GM21786 (cell line): ENCODE results near the gene ACACA.

ENCODE experiments used
- ATAC-seq: cut with Tn5 transposase; IDR thresholded peaks from one replicate; pipeline ENCODE4 v1.9.1; 2021; ENCODE audit not compliant: unreplicated experiment

The ACACA gene

DNA sequence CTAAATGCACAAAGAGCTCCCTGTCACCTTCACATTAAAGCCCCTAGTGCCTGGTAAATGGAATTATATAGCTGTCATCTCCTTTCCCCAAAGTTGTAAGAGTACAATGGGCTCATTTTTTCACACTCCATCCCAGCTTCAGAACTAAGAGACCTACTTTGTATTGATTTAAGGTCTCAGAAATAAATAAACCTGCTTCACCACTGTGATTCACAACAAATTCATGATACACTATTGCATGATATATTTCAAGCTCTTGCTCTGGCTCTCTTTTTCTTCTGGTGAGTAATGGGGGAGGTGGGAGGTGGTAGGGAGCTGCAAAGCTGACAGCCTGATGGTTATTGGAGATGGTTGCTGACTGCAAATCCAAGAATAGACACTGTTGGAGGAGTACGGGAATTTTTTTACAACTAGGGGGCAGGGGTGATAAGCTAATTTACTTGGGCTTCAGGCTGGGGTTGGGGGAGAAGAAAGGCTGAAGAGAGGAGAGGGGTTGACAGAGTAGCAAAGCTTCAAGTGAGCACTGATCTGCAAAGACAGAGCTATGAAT is 268.0 kb downstream of the ACACA start:
- no peak for ATAC-seq

DNA sequence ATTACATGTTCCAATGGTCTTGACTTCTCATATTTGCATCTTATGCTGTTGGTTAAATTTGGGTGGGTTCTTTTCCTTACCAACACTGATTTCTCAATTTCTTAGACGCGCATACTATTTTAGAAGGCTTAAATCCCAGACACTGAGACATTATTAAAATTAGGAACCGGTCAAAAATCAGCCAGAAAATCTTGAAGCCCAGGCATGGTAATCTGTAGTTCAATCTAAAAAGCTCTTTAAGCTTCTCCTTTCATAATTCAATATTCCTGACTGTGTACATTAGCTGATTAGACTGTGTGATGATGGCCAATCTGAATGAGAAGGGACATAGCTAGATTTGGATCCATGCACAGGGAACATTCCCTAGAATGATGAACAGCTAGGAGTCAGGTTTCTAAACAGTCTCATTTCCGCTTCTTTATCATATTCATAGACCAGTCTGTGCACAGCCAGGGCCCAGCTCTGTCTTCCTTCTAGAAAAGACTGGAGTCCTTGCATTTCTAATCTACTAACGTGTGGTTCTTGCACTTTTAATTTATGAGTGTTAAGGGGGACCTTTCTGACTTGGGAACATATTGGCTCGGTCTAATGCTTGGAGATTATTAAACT is 268.6 kb downstream of the ACACA start:
- ATAC-seq: no peak

DNA sequence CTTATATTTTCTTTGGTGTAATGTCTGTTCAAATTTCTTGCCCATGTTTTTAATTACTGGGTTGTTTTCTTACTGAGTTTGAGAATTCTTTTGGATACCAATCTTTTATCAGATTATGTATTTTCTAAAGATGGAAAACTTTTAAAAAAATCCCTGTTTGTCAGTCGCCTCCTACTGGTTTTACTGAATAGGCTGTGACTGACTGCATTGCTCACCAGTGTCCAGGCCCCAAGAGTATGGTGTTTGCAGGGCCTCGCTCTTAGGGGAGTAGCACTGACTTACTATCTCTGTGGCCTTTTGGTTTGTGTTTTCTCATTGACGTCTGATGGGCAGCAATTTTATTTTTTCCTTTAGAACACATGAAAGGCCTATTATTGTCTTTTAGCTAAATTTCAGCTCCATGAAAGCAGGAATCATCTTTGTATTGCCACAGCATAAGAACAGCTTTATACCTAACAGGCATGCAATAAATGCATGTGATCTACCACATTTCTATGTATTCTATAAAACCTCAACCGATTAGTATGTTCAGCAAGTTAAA is 269.5 kb downstream of the ACACA start:
- no peak for ATAC-seq

DNA sequence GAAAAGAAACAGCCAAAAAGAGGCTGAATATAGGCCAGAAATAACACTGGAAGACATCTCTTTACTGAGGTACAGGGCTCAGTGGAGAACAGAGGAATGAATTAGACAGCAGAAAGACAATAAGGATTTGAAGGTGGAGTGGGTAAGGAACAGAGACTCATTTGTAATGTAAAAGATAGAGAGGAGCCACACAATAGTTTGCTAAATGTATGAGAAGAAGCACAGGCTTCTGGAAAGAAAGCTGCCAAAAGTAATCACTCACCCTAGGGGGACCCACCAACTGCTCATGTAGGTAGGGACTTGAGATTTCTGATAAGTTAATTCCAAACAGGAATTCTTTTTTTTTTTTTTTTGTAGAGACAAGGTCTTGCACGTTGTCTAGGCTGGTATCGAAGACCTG is 271.1 kb downstream of the ACACA start:
- no peak for ATAC-seq

DNA sequence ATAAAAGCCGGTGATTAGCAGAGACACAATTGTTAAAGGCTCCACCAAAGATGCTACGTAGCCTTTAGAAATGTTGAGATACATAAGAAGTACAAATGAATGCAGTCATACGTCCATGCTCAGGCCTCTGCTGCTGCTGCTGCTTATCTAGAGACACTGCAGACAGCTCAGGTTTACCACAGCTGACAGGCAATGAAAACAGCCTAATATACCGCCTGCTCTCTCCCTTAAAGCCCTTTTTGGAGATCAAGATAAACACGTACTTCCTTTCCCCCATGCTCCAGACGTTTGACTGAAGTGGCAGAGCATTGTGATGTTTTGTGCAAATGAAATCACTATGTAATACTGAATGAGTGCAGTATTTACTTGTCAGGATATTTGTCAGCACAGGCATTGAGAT is 272.6 kb downstream of the ACACA start:
- ATAC-seq: no peak

DNA sequence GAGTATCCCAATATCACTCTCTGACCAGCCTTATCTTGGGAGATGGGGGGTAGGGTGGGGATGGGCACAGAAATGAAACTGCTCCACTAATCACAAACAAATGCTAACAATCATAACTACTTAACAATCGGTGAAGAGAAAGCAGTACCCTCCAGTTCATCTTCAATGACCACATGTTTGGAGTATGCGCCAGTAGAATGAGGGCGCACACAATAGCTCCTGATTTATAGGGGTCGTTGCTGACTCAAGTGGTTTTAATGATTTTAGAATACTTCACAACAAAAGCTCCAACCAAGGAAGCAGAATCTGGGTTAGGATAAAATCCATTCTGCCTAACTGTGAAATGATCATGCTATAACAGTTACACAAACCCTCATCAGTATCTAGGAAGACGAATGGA is 273.5 kb downstream of the ACACA start:
- ATAC-seq: no peak

DNA sequence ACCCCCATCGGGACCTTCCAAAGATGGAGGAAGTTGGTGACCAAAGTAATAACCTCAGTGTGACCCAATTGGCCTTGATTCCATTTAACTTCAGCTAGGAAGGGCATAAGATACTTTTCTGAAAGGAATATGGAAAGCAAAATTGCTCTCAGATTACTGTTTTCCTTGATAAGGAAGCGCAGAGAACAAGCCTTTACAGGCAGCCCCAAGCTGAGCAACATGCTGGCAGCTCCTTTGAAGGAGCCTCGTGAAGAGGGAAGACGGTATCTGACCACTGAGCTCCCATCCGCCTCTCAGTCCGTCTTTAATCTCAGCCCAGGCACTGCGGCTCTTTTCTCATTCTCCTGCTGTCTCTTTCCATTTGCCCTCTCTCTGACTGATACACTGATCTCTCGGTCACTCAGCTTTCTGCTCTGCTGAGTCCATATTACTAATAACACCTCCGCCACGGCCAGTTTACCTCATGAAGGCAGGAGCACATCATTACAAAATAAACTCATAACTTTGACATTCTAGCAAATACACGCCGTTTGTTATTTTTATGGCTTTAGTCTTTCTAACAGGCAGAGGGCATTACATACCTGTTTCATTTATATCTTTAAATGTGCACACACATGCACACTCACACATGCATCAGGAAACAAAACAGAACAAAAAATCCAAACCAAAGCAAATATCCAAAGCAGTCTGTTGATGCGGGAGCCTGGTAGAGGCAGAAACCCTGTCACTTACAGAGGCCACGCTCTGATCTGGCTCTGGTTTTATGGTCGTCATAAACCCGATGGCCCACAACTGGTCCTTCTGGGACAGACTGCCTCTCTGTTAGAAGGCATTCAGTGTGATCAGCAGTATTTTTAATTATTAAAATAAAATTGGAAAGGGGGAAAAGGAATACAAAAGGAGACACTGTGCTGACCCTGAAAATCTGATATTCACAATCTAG is 274.7 kb downstream of the ACACA start:
- ATAC-seq: no peak

DNA sequence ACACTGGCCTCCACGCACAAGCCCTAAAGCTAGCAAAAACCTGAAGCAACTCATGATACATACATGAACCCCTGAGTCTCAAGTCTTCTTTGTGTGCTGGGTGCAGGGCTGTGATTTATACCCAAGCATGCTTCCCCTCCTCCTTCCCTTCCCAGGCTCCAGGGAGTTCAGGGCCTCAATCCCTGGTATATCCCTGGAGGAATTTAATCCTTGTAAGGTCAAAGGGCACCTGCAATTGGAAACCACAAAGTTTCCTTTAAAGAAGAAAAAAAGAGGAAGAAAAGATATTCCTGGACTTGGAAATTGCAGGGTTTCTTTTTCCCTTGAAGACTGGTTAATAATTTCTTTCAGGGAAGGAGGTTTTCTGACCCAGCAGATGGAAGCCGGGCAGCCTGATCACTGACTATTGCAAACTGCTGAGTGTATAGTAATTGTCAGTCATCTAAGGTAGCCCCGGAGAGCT is 275.6 kb downstream of the ACACA start:
- ATAC-seq: no peak

DNA sequence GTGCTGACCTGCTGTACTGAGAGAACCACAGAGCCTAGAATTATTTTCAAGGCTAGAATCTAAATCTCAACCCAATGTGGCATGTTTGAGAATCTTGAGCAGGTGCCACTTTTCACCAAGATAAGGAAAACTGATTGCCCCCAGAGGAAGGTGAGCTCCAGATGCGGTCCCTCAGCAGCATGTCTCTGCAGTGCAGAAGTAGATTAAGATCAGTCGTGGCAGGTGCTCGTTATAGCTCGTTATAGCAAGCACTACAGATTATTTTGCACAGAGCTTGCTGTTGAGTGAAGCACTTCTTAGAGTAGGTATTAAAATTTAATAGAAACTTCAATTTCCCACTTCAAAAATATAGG is 281.8 kb downstream of the ACACA start:
- ATAC-seq: no peak

DNA sequence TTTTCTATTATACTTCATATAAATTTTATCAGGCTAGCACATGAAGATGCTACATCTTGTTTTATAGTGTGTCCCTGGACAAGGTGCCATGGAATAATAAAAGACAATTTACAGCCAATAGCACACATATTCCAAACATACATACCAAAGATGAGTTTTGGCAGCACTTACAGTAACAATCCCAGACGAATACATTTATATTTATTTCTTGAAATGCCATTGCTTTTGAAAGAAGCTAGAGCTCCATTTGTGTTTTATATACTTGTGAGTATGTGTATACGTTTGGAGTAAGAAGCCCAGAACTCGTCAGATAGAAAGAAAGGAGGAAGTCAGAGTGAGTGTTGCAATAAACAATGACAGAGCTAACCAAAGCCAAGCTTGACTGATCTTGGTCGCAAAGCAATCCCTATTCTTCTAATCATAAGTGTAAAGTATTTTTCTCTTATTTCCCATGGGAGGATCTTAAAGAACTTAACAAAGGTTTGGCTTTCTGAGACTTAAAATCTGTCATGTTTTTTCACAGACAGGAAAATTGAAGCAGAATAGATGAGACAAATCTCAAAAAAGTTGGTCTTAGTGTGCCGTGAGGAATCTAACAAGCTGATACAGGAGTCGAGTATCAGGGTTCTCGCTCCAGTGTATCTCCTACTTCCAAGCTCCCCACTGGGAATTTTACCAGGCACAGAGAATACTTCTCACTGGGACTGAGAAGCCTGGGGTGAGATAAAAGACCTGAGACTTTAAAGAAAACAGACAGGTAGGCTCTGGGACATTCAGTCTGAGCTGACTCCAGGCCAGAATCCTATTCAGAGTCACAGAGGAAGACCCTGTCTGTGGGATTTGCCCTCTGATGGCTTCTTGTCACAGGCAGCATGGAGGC is 282.5 kb downstream of the ACACA start:
- no peak for ATAC-seq

DNA sequence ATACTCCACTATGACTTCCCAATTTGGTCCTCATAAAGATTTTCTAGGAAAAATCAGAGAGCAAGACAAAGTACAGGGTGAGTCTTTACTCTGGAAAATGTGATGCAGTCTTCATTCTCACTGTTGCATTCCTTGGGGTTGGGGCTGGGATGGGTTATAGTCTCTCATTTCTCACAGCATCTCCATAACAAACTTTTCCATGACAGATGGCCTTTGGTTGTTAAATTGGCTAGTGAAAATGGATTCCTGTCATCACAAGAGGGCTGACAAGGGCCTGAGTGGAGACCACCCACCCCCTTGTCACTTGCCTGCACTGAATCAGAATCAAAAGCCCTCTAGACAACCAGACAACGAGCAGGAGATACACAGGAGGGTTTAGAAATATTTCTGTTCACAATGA is 283.2 kb downstream of the ACACA start:
- ATAC-seq: no peak

DNA sequence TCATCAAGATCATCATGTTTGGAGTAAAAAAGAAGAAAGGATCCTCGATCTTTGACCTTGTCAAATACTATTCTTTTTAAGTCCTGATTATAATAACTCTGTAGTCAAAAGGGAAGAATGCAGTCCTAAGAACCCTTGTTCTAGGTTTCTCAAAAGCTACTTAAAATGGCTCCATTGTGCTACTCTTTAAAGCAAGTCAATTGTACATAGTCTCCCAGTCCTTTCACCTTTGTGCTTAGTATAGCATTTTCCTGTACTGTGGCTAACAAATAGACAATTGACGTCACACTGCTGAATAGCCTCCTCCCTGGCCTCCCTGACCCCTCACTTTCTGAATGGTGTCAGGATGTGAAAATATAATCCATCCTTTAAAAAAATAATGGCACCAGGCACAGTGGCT is 285.0 kb downstream of the ACACA start:
- ATAC-seq: no peak

DNA sequence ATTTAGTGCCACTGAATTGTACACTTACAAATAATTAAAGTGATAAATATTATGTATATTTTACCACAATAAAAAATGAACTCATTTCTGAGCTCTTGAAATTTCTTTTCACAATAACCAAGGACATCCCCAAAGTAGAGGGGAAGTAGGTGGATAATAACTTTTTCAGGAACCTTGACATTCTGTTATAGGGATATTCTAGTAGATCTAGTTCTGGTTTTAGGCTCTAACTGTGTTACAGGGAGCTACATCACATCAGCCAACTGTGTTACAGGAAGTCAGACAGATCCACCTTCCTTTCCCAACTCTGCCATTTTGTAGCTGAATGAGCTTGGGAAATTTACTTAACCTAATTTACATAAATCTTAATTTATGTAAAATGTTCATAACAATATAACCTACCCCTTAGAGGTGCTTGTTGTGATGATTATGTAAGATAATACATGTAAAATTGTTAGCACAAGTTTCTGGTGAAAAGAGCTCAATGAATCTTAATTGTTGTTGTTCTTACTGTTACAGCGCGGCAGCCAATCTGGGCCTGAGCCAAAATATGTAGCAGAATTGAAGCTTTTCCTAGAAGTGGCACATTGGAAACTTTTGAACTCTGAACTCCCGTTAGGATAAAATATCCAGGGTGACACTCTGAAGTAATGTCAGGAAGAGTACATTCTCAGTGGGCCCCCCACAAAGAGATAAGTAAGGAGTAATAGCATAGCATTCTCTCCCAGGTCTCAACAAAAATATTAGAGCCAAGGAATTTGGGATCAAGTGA is 288.1 kb downstream of the ACACA start:
- no peak for ATAC-seq

DNA sequence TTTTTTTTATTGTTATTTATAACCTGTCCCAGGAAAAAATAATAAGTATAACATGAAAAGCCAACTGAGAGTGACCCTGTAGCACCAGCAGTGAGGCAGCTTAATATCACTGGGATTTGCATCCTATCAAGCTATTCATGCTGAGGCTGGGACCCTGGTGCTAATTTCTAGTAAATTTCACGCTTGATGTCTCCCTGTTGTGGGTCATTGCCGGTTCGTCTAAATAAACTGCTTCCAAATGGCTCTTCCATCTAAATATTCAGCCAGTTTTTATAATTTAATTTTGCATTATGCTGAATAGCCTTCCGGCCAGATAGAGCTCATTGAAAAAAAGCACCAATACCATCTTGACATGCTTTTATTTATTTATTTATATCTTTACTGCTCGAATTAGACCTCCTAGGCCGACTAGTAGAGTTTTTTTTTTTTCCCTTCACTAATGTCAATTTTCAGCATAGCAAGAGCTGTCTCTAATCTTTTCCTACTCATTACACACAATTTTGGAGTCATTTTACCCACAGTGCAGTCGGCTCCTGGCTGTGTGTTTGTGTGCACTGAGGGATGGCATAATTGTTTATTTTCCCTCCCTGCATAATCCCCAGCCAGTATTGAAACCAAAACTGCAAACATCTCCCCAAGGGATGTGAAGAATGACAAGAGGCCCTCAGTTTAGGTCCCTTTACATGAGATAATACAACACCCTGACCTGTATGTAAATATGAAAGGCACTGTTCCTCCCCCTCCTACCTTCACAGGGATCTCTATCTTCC is 289.1 kb downstream of the ACACA start:
- ATAC-seq: no peak

DNA sequence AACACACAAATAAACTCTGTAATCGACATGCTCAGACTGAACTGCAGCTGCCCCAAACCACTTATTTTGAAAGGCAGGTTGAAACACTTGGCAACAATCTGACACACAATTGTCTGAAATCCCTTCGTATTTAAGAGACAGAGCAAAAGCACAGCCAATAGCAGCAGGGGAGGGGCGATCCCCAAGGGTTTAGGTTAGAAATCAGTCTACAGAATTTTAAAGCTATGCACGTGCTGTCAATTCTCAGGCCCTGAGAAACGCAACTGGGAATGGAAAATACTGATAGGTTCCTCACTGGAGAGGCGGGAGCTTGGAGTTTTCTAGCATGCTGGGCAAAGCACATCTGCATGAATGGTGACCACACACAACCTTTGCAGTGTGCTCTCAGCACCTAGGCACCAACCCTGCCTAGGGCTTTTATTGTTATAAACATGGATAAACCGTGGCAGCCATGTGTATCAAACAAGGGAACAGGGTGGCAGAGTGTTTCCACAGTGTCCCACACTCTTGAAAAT is 289.9 kb downstream of the ACACA start:
- ATAC-seq: no peak

DNA sequence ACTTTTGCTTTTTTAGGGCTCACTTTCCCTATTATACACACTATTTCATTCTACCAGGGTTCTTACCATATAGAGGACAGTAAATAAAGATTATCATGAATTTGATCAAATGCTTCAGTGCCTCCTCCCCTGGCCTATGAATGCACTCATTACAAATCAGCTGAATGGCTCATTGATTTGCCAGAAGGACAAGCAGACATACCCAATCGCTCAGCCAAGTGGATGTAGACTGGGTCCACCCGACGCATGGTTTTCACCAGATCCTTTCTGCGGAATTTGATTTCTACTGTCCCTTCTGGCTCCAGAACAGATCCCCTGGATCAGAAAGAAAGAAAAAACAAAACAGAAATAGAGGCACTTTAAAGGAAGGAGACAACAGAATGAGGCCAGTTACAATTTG is 295.3 kb downstream of the ACACA start:
- ATAC-seq: no peak

DNA sequence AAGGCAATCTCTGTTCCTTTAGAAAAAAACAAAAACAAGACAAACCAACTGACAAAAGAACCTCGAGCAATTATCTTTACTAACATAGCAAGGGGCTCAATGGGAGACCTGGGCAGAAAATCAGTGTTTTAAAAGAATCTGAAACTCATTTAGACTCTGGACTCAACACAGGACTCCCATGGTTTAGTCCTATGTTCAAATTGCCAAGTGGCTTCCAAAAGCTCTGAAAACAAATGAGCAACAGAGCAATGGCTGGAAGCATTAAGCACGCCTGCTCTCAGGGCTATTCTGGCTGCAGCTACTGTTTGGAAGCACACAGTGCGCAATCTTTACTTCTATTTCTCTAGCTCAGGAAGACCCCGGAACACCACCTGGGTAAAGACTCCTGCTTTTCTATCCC is 295.9 kb downstream of the ACACA start:
- ATAC-seq: no peak

DNA sequence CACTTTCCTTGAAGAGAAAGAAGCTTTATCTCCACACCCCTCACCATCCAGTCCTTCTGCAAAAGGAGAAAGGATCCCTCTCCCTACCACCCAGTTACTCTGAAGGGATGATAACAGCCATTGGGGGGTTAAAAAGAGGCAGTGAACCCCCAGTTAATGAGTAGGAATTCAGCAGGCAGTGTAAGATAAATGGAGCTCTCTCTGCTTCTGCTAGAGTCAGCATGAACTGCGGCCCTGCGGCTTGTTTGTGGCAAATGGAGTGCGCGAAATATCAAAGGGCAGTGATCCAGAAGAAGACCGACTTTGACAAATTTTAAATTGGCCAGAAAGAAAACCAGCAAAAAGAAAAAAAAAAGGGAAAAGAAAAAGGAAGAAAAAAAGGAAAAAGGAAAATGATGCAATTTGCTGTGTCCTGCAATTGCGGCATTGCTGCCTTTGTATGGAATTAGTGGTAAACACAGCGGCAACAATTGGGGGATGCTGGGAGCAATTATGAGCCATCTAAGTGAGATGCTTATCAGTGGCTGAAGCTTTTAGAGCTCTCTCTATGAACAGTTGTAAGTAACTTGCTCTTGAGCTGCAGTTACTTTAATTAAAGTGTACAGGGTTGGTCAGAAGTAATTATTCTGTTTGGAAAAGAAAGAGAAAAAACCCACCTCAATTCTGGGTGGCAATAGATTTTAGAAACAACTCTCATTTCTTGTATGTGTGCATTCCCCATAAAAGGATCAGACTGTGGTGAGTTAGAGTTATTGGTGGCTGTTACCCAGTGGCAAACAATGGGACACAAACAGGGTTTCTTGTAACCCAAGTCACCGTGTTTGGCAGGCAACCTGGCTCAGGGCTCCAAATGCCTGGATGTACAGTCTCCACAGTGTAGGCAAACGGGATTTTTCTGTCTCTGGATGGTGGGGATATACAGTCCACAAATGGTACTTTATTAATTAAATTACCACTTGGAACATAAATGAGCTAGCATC is 296.6 kb downstream of the ACACA start:
- no peak for ATAC-seq
